H1 (cell line): ENCODE data around the gene ZBTB18. TPM values are rescaled to one million over a fixed set of nuclear protein-coding genes. Genes with fewer than 3 reads are reported as not detected.

ENCODE experiments used
- ASH2L ChIP-seq: fragments of 200-600, 300-600 bp; sonication (generic); IDR thresholded peaks from one replicate; pipeline ENCODE4 v1.7.1; 2017; ENCODE audit warnings: low read length
- POLR2AphosphoS5 ChIP-seq: IDR thresholded peaks from 2 replicates; pipeline ENCODE4 v1.6.1; 2011; ENCODE audit warnings: low read depth, low read length
- RNF2 ChIP-seq: fragments of 200-900, 300-1000 bp; sonication (generic); IDR thresholded peaks from 2 replicates; pipeline ENCODE4 v1.7.1; 2016; ENCODE audit warnings: borderline replicate concordance, low read depth, mild to moderate bottlenecking, antibody characterized with exemption, low read length; ENCODE audit not compliant: poor library complexity, severe bottlenecking; ENCODE audit errors: missing control alignments
- SIN3A ChIP-seq, 2 experiments: IDR thresholded peaks in 1 of 2; conservative IDR thresholded peaks in 1 of 2; 2 replicates each; pipeline ENCODE4 v1.6.1; 2011 to 2012; ENCODE audit warnings: low read length in 2 of 2, improper control_type of control experiment in 1 of 2, low read depth in 1 of 2, mild to moderate bottlenecking in 1 of 2
- SUZ12 ChIP-seq: fragments of 200-600 bp; sonication (generic); IDR thresholded peaks from 2 replicates; pipeline ENCODE4 v1.6.1; 2012; ENCODE audit warnings: mild to moderate bottlenecking, inconsistent platforms, low read length, moderate library complexity, mixed read lengths
- polyA plus RNA-seq, 7 experiments: library from polyadenylated mRNA; depleted of rRNA in 3 of 7; stranded (reverse) in 5 of 7; unstranded in 2 of 7; fragments of >200 nt in 5 of 7; fragments of 200-250 nt in 2 of 7; gene quantifications; 1 replicate in 5 of 7; 2 replicates in 1 of 7; 4 replicates in 1 of 7; pipeline versions ENCODE4 v1.2.1 to v1.2.3, GENCODE V29; 2011 to 2013; ENCODE audit warnings: missing spikeins in 2 of 7, mixed read lengths in 2 of 7
- total RNA-seq: library from RNA; stranded (reverse); fragmentation: NEBNext Ultra II Directional; extraction: Animal tissue kit (Norgen Biotek cat#: 25700); gene quantifications from 2 replicates; pipeline ENCODE4 v1.2.1, GENCODE V29; 2021

Gene ZBTB18
- total and polyA plus RNA-seq, 2 of the 8 experiments (the other 6 are each of a cell fraction or from before 2014, with no cell fraction given) = 8.5 to 14.4 TPM

GRCh38 chr1:244035358-244035757 is 15.7 kb upstream of the ZBTB18 start (continued):
- TF ChIP-seq POLR2AphosphoS5 (no peak), ASH2L (no peak), SIN3A (conservative IDR thresholded peaks at IDR 0.05 in 1 of 2, IDR thresholded peaks at IDR 0.05 in 1 of 2; ENCODE audit: low read depth in 1 of 2, low read length in 2 of 2) (no peak), RNF2 (no peak), SUZ12 (no peak)
